ENCODE measurements around the gene TM2D3. TPM values are rescaled to one million over a fixed set of nuclear protein-coding genes. Genes with fewer than 3 reads are reported as not detected.

Gene TM2D3
- total and polyA plus RNA-seq, 2 donors (not counting 1 experiment from before 2014, with no cell fraction given), result 46.1 to 71.5 TPM

- Histone ChIP-seq H3K4me1 (ENCODE audit: control insufficient read depth, extremely low read depth, insufficient read depth, low read length) (no peaks in the 10 kb centered on the region), H2AFZ (ENCODE audit: low read length) (no peak overlapping the region), H3K79me2 (ENCODE audit: control insufficient read depth, insufficient read depth, low read length) (no peaks in the 10 kb centered on the region), H3K36me3 (ENCODE audit: control insufficient read depth, insufficient read depth, low read length) (no peaks in the 10 kb centered on the region), H3K9ac (ENCODE audit: insufficient read depth, low read length) (no peak overlapping the region), H3K9me3 (ENCODE audit: control insufficient read depth, insufficient read depth, low read depth, low read length) (no peaks in the 10 kb centered on the region), H3K27ac (ENCODE audit: insufficient read depth, low read length) (no peak overlapping the region), H3K27me3 (ENCODE audit: control insufficient read depth, insufficient read depth, low read length) (no peaks in the 10 kb centered on the region), H3K4me3 (replicated peaks in 1 of 4; ENCODE audit: control extremely low read depth in 1 of 4, insufficient read depth in 1 of 4, low read depth in 3 of 4, low read length in 4 of 4) (no peak overlapping the region), H4K20me1 (ENCODE audit: control insufficient read depth, extremely low read depth, insufficient read depth, low read length) (no peaks in the 10 kb centered on the region), H3K4me2 (ENCODE audit: extremely low read depth, insufficient read depth, low read length) (no peak overlapping the region)
- TF ChIP-seq CTCF (conservative IDR thresholded peaks at IDR 0.05 in 1 of 2, IDR thresholded peaks at IDR 0.05 in 1 of 2; ENCODE audit: low read depth in 1 of 2, low read length in 2 of 2) (no peak), EZH2 (IDR thresholded peaks at IDR 0.05; ENCODE audit: low read length, missing control alignments) (no peak)
- no peak for DNase-seq (ENCODE audit: low read depth in 2 of 2)
Measured at GRCh38 chr15:101625980-101626379, 26.2 kb downstream of the TM2D3 start.

- Histone ChIP-seq H3K36me3 (ENCODE audit: control insufficient read depth, insufficient read depth, low read length) (no peaks in the 10 kb centered on the region), H3K27ac (ENCODE audit: insufficient read depth, low read length) (no peak overlapping the region), H3K79me2 (ENCODE audit: control insufficient read depth, insufficient read depth, low read length) (no peaks in the 10 kb centered on the region), H3K9ac (ENCODE audit: insufficient read depth, low read length) (no peak overlapping the region), H3K4me3 (replicated peaks in 1 of 4; ENCODE audit: control extremely low read depth in 1 of 4, insufficient read depth in 1 of 4, low read depth in 3 of 4, low read length in 4 of 4) (no peak overlapping the region), H2AFZ (ENCODE audit: low read length) (no peak overlapping the region), H3K4me2 (ENCODE audit: extremely low read depth, insufficient read depth, low read length) (no peak overlapping the region), H3K9me3 (ENCODE audit: control insufficient read depth, insufficient read depth, low read depth, low read length) (no peaks in the 10 kb centered on the region), H3K27me3 (ENCODE audit: control insufficient read depth, insufficient read depth, low read length) (no peaks in the 10 kb centered on the region), H3K4me1 (ENCODE audit: control insufficient read depth, extremely low read depth, insufficient read depth, low read length) (no peaks in the 10 kb centered on the region), H4K20me1 (ENCODE audit: control insufficient read depth, extremely low read depth, insufficient read depth, low read length) (no peaks in the 10 kb centered on the region)
- no peak for DNase-seq (ENCODE audit: low read depth in 2 of 2)
- no peak for TF ChIP-seq CTCF (conservative IDR thresholded peaks at IDR 0.05 in 1 of 2, IDR thresholded peaks at IDR 0.05 in 1 of 2; ENCODE audit: low read depth in 1 of 2, low read length in 2 of 2)
Measured at GRCh38 chr15:101625184-101625583, 27.0 kb downstream of the TM2D3 start.

DNA sequence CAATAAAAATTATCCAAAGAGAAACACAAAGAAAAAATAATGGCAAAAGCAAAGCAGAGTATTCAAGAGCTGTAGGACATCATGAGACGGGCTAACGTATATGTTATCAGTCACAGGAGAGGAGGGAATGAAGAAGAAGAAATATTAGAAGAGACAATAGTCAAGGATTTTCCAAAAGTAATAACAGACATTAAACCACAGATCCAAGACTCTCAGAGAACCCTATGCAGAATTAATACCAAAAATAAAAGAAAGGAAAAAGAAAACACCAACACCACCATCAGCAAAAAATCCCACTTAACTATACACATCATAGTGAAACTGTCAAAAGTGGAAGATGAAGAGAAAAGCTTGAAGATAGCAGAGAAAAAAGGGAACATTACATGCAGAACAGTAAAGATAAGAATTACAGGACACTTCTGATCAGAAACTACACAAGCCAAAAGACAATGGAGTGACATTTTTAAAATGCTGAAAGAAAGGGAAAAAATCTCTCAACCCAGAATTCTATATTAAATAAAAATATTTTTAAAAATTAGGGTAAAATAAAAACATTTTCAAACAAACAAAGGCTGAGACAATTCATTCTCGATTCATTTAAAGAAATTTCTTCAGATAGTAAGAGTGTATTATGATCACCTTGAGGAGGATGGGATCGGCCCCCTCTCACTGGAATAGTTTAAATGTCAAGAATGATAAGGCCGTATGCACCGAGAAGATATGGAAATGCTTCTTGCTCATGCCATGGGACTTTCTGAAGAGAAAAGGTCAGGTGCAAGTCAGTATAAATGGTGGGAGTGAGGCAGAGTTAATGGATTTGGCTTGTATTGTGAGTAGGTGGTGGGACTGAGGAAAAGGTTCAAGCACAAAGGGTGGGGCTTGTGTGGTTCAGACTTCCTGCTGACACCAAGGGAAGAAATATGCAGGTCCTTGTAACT lies 28.5 kb downstream of the TM2D3 start:
- Histone ChIP-seq H3K9ac (ENCODE audit: insufficient read depth, low read length) (no peak overlapping the region), H3K27ac (ENCODE audit: insufficient read depth, low read length) (no peak overlapping the region), H3K9me3 (ENCODE audit: control insufficient read depth, insufficient read depth, low read depth, low read length) (no peaks in the 10 kb centered on the region), H2AFZ (ENCODE audit: low read length) (no peak overlapping the region), H3K4me2 (ENCODE audit: extremely low read depth, insufficient read depth, low read length) (no peak overlapping the region), H3K79me2 (ENCODE audit: control insufficient read depth, insufficient read depth, low read length) (no peaks in the 10 kb centered on the region), H3K4me3 (replicated peaks in 1 of 4; ENCODE audit: control extremely low read depth in 1 of 4, insufficient read depth in 1 of 4, low read depth in 3 of 4, low read length in 4 of 4) (no peak overlapping the region), H3K4me1 (ENCODE audit: control insufficient read depth, extremely low read depth, insufficient read depth, low read length) (no peaks in the 10 kb centered on the region), H3K27me3 (ENCODE audit: control insufficient read depth, insufficient read depth, low read length) (no peaks in the 10 kb centered on the region), H4K20me1 (ENCODE audit: control insufficient read depth, extremely low read depth, insufficient read depth, low read length) (no peaks in the 10 kb centered on the region), H3K36me3 (ENCODE audit: control insufficient read depth, insufficient read depth, low read length) (no peaks in the 10 kb centered on the region)
- TF ChIP-seq CTCF (conservative IDR thresholded peaks at IDR 0.05 in 1 of 2, IDR thresholded peaks at IDR 0.05 in 1 of 2; ENCODE audit: low read depth in 1 of 2, low read length in 2 of 2) (no peak), EZH2 (IDR thresholded peaks at IDR 0.05; ENCODE audit: low read length, missing control alignments) (no peak)
- DNase-seq (ENCODE audit: low read depth in 2 of 2), result no peak

Data from fibroblast of lung (primary cell).